GM18498 (cell line): ENCODE data around the gene KCNAB2.

ENCODE experiments used
- ATAC-seq: cut with Tn5 transposase; IDR thresholded peaks from one replicate; pipeline ENCODE4 v1.9.1; 2021; ENCODE audit warnings: mild to moderate bottlenecking, moderate library complexity; ENCODE audit not compliant: unreplicated experiment

KCNAB2 gene

GRCh38 chr1:6077506-6077905 is 31.8 kb downstream of the KCNAB2 start:
- no peak for ATAC-seq

GRCh38 chr1:6077919-6078318 is 32.2 kb downstream of the KCNAB2 start:
- ATAC-seq, result no peak

- no peak for ATAC-seq
Measured at GRCh38 chr1:6080469-6080868, 34.8 kb downstream of the KCNAB2 start.

GRCh38 chr1:6081901-6082300 is 36.2 kb downstream of the KCNAB2 start:
- no peak for ATAC-seq

GRCh38 chr1:6082430-6082971 is 36.8 kb downstream of the KCNAB2 start:
- no peak for ATAC-seq

GRCh38 chr1:6083385-6083784 is 37.7 kb downstream of the KCNAB2 start:
- ATAC-seq, result no peak

GRCh38 chr1:6083801-6084446 is 38.2 kb downstream of the KCNAB2 start:
- ATAC-seq, result no peak

GRCh38 chr1:6084781-6085495 is 39.2 kb downstream of the KCNAB2 start:
- ATAC-seq, result no peak

- ATAC-seq, result no peak
Measured at GRCh38 chr1:6085666-6086065, 40.0 kb downstream of the KCNAB2 start.

- ATAC-seq, result no peak
Measured at GRCh38 chr1:6086358-6086757, 40.7 kb downstream of the KCNAB2 start.

GRCh38 chr1:6086762-6087376 is 41.2 kb downstream of the KCNAB2 start:
- ATAC-seq, result no peak

GRCh38 chr1:6087377-6087772 is 41.7 kb downstream of the KCNAB2 start:
- no peak for ATAC-seq

GRCh38 chr1:6087958-6088357 is 42.3 kb downstream of the KCNAB2 start:
- ATAC-seq, result no peak

- ATAC-seq, result no peak
Measured at GRCh38 chr1:6088956-6089355, 43.3 kb downstream of the KCNAB2 start.

- ATAC-seq, result no peak
Measured at GRCh38 chr1:6090288-6090687, 44.6 kb downstream of the KCNAB2 start.

GRCh38 chr1:6090996-6091822 is 45.5 kb downstream of the KCNAB2 start:
- no peak for ATAC-seq

- ATAC-seq, result no peak
Measured at GRCh38 chr1:6091823-6092109, 46.1 kb downstream of the KCNAB2 start.

- ATAC-seq, result no peak
Measured at GRCh38 chr1:6092211-6092610, 46.5 kb downstream of the KCNAB2 start.

GRCh38 chr1:6093071-6093470 is 47.4 kb downstream of the KCNAB2 start:
- ATAC-seq, result no peak

GRCh38 chr1:6093611-6094010 is 47.9 kb downstream of the KCNAB2 start:
- no peak for ATAC-seq

- ATAC-seq, result no peak
Measured at GRCh38 chr1:6094246-6094645, 48.6 kb downstream of the KCNAB2 start.
